GM12864 (cell line): Measurements from ENCODE around the gene ACSF3.

Experiments
- DNase-seq: peaks from one replicate; pipeline ENCODE4 v3.0.0-alpha.2; 2011; ENCODE audit warnings: low read depth
- H3K4me3 ChIP-seq: 2 replicates; pipeline ENCODE4 v1.5.1; 2011; ENCODE audit warnings: mild to moderate bottlenecking, low read depth, low read length, control low read depth
- TF ChIP-seq, protein P1 (sequence below): IDR thresholded peaks from 2 replicates; pipeline ENCODE4 v1.5.1; 2011; ENCODE audit warnings: low read depth, mild to moderate bottlenecking, moderate library complexity, low read length, control low read depth, inconsistent platforms; ENCODE audit errors: missing control alignments

The ACSF3 gene

DNA sequence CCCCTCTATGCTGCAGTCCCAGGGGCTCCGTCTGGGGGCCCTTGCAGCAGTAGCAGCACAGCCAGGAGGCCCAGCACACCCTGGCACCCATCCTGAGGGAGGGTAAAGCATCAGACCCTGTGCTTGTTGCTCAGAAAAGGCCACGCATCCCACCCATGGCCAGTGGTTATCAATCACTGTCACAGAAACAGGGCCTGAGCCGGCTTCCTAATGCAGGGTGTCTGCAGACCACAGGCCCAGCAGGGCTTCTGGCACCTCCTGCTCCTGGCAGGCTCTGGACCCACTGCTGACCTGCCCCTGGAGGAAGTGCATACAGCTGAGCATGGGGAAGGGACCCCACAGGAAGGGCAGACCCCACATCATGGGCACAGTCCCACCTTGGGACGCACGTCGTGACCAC is 51.0 kb downstream of the ACSF3 start:
- H3K4me3 ChIP-seq, result no peak overlapping the region
- no peak for DNase-seq
- TF ChIP-seq, protein P1, sequence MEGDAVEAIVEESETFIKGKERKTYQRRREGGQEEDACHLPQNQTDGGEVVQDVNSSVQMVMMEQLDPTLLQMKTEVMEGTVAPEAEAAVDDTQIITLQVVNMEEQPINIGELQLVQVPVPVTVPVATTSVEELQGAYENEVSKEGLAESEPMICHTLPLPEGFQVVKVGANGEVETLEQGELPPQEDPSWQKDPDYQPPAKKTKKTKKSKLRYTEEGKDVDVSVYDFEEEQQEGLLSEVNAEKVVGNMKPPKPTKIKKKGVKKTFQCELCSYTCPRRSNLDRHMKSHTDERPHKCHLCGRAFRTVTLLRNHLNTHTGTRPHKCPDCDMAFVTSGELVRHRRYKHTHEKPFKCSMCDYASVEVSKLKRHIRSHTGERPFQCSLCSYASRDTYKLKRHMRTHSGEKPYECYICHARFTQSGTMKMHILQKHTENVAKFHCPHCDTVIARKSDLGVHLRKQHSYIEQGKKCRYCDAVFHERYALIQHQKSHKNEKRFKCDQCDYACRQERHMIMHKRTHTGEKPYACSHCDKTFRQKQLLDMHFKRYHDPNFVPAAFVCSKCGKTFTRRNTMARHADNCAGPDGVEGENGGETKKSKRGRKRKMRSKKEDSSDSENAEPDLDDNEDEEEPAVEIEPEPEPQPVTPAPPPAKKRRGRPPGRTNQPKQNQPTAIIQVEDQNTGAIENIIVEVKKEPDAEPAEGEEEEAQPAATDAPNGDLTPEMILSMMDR, result no peak

DNA sequence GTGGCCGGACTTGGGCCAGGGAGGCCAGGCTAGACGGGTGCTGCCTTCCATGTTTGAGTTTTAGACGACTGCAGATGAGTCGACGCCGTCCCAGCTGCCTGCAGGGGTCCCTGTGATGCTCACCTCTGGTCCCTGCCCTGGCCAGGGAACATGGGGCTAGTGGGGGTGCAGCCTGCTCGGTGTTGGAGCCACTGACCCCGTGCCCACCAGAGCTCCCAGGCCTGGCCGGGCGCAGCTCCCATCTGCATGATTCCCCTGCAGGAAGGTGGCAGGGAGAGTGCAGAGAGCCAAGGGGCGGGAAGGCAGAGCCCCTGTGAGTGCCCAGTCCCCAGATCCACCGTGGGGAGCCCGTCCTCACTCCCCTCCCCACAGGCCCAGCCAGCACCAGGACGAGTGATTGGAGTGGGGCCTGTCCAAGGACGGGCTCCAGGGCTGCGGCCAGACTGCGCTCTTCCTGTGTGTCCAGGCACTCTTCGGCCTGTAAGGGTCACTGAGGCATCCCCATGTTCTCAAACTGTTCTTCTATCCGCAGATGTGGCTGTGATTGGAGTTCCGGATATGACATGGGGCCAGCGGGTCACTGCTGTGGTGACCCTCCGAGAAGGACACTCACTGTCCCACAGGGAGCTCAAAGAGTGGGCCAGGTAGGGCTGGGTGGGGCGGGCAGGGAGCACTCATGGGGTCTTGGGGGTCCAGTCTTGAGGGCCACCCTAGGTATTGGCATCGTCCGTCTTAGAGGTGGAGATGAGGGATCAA is 51.9 kb downstream of the ACSF3 start:
- no peak for DNase-seq
- TF ChIP-seq, protein P1, result no peak
- H3K4me3 ChIP-seq, result no peak overlapping the region

DNA sequence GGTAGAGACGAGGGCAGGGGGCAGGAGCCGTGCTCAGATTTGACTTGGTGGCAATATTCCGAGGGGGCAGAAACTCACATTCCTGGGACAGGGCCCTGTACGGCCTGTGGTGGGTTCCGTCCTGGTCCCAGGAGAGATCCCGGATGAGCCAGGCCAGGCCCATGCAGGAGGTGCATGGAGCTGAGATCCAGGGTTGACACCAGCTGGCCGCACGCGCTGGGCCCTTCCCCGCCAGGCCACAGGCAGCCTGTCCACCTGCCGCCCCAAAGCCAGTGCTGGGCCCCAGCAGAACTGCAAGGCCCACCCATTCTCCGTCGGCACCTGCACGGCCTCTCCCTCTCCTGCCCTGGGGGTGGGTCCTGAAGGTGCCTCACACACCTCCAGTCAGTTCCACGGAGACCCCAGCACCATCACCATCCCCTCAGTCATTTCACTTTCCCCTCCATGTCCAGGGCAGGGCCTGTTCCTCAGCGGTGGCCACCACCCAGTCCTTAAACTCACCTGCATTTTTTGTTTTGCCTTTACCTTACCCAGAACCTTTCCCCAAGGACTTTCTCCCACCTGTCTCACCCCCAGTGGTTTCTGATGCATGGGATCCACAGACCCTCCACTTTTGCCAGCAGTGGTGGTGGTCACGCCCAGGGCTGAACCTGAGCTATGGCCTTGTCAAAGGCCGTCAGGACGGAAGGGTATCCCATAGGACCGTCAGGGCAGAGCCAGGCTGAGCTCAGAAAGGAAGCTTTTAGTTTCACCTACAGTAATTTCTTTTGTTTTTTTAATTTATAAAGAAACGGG is 52.8 kb downstream of the ACSF3 start:
- no peak for DNase-seq
- TF ChIP-seq, protein P1, result no peak
- no peak overlapping the region for H3K4me3 ChIP-seq

DNA sequence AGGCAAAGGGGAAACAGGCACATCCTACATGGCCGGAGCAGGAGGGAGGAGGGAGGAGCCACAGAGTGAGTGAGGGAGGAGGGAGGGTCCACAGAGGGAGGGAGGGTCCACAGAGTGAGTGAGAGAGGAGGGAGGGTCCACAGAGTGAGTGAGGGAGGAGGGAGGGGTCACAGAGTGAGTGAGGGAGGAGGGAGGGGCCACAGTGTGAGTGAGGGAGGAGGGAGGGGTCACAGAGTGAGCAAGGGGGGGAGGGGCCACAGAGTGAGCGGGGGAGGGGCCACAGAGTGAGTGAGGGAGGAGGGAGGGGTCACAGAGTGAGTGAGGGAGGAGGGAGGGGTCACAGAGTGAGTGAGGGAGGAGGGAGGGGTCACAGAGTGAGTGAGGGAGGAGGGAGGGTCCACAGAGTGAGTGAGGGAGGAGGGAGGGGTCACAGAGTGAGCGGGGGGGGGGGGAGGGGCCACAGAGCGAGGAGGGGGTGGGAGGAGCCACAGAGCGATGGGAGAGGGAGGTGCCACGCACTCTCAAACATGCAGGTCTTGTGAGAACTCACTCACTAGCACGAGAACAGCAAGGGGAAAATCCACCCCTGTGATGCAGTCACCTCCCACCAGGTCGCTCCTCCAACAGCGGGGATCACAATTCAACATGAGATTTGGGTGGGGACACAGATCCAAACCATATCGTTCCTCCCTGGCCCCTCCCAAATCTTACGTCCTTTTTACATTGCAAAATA is 53.6 kb downstream of the ACSF3 start:
- no peak for DNase-seq
- no peak overlapping the region for H3K4me3 ChIP-seq
- TF ChIP-seq, protein P1, result no peak

DNA sequence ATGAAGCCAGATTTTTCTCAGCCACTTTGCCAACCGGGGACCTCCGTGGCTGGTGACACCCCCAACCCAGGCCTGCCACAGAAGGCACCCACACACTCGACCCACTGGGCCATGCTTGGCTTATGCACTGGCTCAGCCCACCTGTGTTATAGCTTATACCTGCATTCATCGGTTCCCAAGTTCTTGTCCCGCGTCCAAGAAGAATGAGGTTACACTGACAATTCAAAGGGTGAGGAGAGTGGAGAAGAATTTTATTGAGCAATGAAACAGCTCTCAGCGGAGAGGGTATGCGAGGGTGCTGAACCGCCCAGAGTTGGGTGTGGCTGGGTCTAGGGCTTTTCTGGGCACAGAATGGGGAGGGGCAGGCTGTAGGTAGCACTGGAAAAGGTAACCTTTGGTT is 55.7 kb downstream of the ACSF3 start:
- DNase-seq, result no peak
- no peak overlapping the region for H3K4me3 ChIP-seq
- TF ChIP-seq, protein P1, result no peak

DNA sequence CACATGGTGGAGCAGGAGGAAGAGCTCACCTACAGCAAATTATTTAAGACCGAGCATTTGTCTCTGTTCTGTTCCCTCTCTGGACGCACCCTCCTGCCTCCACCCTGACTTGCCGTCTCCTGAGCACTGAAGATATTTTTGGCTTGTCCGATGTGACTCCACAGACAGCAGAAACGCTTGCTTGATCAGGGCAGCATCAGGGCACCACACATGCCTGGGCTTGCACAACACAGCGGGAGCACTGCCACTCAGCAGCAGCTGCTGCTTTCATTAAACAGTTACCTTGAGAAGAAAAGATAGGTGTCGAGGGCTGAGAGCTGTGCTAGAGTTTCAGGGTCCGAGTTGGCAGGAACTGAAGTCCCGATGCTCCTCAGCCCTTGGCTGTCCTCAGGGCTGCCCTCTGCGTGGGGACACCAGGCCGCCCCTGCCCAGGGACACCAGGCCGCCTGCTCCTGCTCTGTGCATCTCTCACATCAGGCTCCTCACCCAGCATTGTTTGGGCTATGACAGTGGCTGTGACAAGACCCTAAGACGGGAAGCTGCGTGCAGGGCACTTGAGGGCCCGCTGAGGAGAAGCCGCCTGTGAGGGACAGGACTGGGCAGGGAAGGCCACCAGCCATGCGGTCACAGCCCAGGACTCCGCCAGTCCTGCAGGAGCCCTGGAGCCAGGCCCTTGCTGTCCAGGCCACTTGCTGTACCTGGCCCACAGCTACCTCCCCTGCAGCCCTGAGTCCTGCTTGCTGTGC is 56.6 kb downstream of the ACSF3 start:
- TF ChIP-seq, protein P1, result no peak
- H3K4me3 ChIP-seq, result no peak overlapping the region
- DNase-seq, result no peak
